HuH-7 (cell line): ENCODE data around the gene RFXAP.

Experiments
- DNase-seq: peaks from one replicate; pipeline ENCODE4 v3.0.0; 2011; ENCODE audit warnings: low spot score

RFXAP gene

GRCh38 chr13:36817996-36818803 lies 822 bp upstream of the RFXAP start:
- no peak for DNase-seq

GRCh38 chr13:36819739-36820090 lies 693 bp downstream of the RFXAP start:
- DNase-seq = peak; percentile 3

GRCh38 chr13:36820222-36820621 lies 1.2 kb downstream of the RFXAP start:
- DNase-seq = no peak

- no peak for DNase-seq
These were observed 3.8 kb downstream of the RFXAP start for GRCh38 chr13:36822785-36823184.

GRCh38 chr13:36829753-36830152 lies 10.7 kb downstream of the RFXAP start:
- no peak for DNase-seq

GRCh38 chr13:36831291-36831690 lies 12.3 kb downstream of the RFXAP start:
- DNase-seq = no peak

- no peak for DNase-seq
These were observed 15.3 kb downstream of the RFXAP start for GRCh38 chr13:36834299-36834698.

- no peak for DNase-seq
These were observed 18.5 kb downstream of the RFXAP start for GRCh38 chr13:36837354-36838092.

GRCh38 chr13:36839281-36839680 lies 20.3 kb downstream of the RFXAP start:
- no peak for DNase-seq

- DNase-seq = no peak
These were observed 21.0 kb downstream of the RFXAP start for GRCh38 chr13:36839981-36840380.

GRCh38 chr13:36840718-36841250 lies 21.8 kb downstream of the RFXAP start:
- no peak for DNase-seq

- DNase-seq = no peak
These were observed 22.4 kb downstream of the RFXAP start for GRCh38 chr13:36841391-36841790.

GRCh38 chr13:36847606-36848005 lies 28.6 kb downstream of the RFXAP start:
- no peak for DNase-seq

- DNase-seq = no peak
These were observed 29.4 kb downstream of the RFXAP start for GRCh38 chr13:36848199-36848982.

GRCh38 chr13:36850790-36851438 lies 31.9 kb downstream of the RFXAP start:
- DNase-seq = peak; percentile 11

GRCh38 chr13:36857253-36857652 lies 38.2 kb downstream of the RFXAP start:
- no peak for DNase-seq

- DNase-seq = no peak
These were observed 39.3 kb downstream of the RFXAP start for GRCh38 chr13:36858290-36858689.

- no peak for DNase-seq
These were observed 40.2 kb downstream of the RFXAP start for GRCh38 chr13:36859259-36859658.

GRCh38 chr13:36862002-36862685 lies 43.1 kb downstream of the RFXAP start:
- no peak for DNase-seq

GRCh38 chr13:36862722-36863121 lies 43.7 kb downstream of the RFXAP start:
- DNase-seq = no peak

- no peak for DNase-seq
These were observed 46.2 kb downstream of the RFXAP start for GRCh38 chr13:36865265-36865664.
